Nephron (organoid): ENCODE data around the gene SPDEF.
A peak's percentile ranks its signal among the peaks of the same experiment; 100 is the strongest.

ENCODE experiments used
- H3K27ac Mint-ChIP-seq, 3 experiments: 2 replicates each; pipeline ENCODE4 v1.8.0; 2020; ENCODE audit warnings: mixed read lengths in 3 of 3, mild to moderate bottlenecking in 2 of 3, moderate library complexity in 1 of 3
- H3K27me3 Mint-ChIP-seq: 2 replicates; pipeline ENCODE4 v1.8.0; 2021; ENCODE audit warnings: low read depth, mild to moderate bottlenecking, moderate library complexity, mixed read lengths
- H3K36me3 Mint-ChIP-seq: 2 replicates; pipeline ENCODE4 v1.8.0; 2020; ENCODE audit warnings: low read depth, mixed read lengths
- H3K4me1 Mint-ChIP-seq: 2 replicates; pipeline ENCODE4 v1.8.0; 2020; ENCODE audit warnings: mixed read lengths
- H3K4me3 Mint-ChIP-seq, 3 experiments: 2 replicates each; pipeline ENCODE4 v1.8.0; 2020; ENCODE audit warnings: mild to moderate bottlenecking in 3 of 3, mixed read lengths in 3 of 3, moderate library complexity in 2 of 3
- H3K9me3 Mint-ChIP-seq: 2 replicates; pipeline ENCODE4 v1.8.0; 2020; ENCODE audit warnings: mixed read lengths
- CTCF ChIP-seq, 3 experiments: fragments of 200-600 bp; sonication (generic); IDR thresholded peaks; one replicate each; pipeline ENCODE4 v1.5.0; 2021; ENCODE audit warnings: antibody characterized with exemption in 3 of 3; ENCODE audit not compliant: unreplicated experiment in 3 of 3

Gene SPDEF

GRCh38 chr6:34525431-34526175, 30.5 kb downstream of the SPDEF start:
- H3K4me1 Mint-ChIP-seq = peaks cover 30% of the 10 kb centered on the region
- H3K27me3 Mint-ChIP-seq = peaks cover 8% of the 10 kb centered on the region
- peak overlapping the region; percentile 32 to 37 (median 36) for H3K4me3 Mint-ChIP-seq
- no peaks in the 10 kb centered on the region for H3K36me3 Mint-ChIP-seq
- no peaks in the 10 kb centered on the region for H3K9me3 Mint-ChIP-seq
- H3K27ac Mint-ChIP-seq = peak overlapping the region in 1 of 3 experiments; percentile 84
- TF ChIP-seq CTCF (IDR thresholded peaks at IDR 0.05; ENCODE audit: unreplicated experiment in 3 of 3) = no peak

GRCh38 chr6:34524971-34525370, 31.2 kb downstream of the SPDEF start:
- Mint-ChIP-seq H3K4me3 (peak overlapping the region; percentile 20 to 62 (median 58)), H3K27ac (peak overlapping the region; percentile 52 to 87 (median 84)), H3K27me3 (peaks cover 8% of the 10 kb centered on the region), H3K9me3 (no peaks in the 10 kb centered on the region), H3K4me1 (peaks cover 30% of the 10 kb centered on the region), H3K36me3 (no peaks in the 10 kb centered on the region)
- TF ChIP-seq CTCF (IDR thresholded peaks at IDR 0.05; ENCODE audit: unreplicated experiment in 3 of 3) = no peak

DNA sequence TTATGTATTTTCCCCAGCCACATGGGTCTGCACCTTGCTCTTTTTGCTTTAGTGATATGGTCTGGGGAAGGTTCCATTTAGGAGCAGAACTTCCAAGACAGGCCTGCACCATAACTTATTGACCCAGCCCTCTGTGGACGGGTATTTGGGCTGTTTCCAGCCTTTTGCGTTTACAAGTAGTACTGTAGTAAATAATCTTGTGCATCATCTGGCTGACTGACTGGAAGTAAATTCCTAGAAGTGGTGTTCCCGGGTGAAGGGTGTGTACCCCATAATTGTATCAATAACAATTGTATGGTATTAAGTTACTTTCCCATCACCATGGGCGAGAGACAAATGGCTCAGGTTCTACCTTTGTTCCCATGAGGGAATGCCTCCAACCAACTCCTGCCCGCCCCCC, 31.6 kb downstream of the SPDEF start:
- Mint-ChIP-seq H3K36me3 (no peaks in the 10 kb centered on the region), H3K4me3 (no peak overlapping the region), H3K27me3 (peaks cover 8% of the 10 kb centered on the region), H3K4me1 (peaks cover 30% of the 10 kb centered on the region), H3K9me3 (no peaks in the 10 kb centered on the region), H3K27ac (peak overlapping the region in 2 of 3 experiments; percentile 84 to 87)
- no peak for TF ChIP-seq CTCF (IDR thresholded peaks at IDR 0.05; ENCODE audit: unreplicated experiment in 3 of 3)

DNA sequence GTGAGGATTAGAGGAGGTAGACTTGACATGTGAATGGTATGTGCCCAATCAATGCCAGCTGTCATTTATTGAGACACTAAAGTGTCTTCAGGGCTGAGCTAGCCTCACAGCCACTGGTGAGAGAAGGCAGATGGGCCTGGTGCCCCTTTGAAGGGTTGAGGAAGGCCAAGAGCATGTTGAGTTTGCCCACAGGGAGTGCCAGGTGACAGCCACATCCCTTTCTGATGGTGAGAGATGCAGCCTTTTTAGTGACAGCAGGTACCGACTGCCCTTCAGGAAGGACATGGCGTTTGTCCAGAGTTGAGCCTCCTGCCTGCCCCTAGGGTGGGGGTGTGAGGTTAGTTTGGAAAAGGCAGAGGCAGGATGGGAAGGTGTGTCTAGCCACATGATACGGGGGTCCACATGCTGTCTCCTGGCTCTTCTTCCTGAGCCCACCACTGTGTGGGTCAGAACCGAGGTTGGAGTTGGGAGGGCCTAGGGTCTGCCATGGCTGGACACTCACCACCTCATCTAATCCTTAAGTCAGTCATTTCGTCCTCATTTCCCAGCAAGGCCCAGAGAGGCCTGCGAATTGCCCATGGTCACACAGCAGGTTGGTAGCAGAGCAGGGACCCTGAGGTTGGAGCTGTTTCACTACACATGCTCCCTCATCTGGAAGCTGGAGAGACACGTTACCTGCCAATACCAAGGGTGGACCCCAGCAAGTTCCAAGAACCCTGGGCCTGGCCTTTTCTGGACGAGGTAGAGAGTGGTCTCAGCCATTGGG, 32.5 kb downstream of the SPDEF start:
- no peak overlapping the region for H3K27ac Mint-ChIP-seq
- TF ChIP-seq CTCF (IDR thresholded peaks at IDR 0.05; ENCODE audit: unreplicated experiment in 3 of 3) = no peak
- H3K4me3 Mint-ChIP-seq = no peak overlapping the region
- peaks cover 25% of the 10 kb centered on the region for H3K4me1 Mint-ChIP-seq
- no peaks in the 10 kb centered on the region for H3K9me3 Mint-ChIP-seq
- no peaks in the 10 kb centered on the region for H3K36me3 Mint-ChIP-seq
- H3K27me3 Mint-ChIP-seq = peaks cover 8% of the 10 kb centered on the region

- Mint-ChIP-seq H3K4me1 (peaks cover 24% of the 10 kb centered on the region), H3K9me3 (no peaks in the 10 kb centered on the region), H3K27ac (no peak overlapping the region), H3K27me3 (peaks cover 4% of the 10 kb centered on the region), H3K36me3 (no peaks in the 10 kb centered on the region), H3K4me3 (no peak overlapping the region)
- no peak for TF ChIP-seq CTCF (IDR thresholded peaks at IDR 0.05; ENCODE audit: unreplicated experiment in 3 of 3)
Measured at GRCh38 chr6:34522761-34523160, 33.4 kb downstream of the SPDEF start.
